Epithelial cell of prostate (primary cell): ENCODE results near the gene SVEP1.
"Not testable (repeated sequence)": the region's sequence is repeated elsewhere in the genome, so short reads cannot be mapped to it uniquely, and the experiment has no call there.

Experiments used
- DNase-seq: peaks from one replicate; pipeline ENCODE4 v3.0.0-alpha.2; 2011; ENCODE audit warnings: low read depth, low spot score
- H3K27ac ChIP-seq: fragments of 450-650 bp; 2 replicates; pipeline ENCODE4 v1.5.1; 2017; ENCODE audit warnings: mild to moderate bottlenecking

The SVEP1 gene

GRCh38 chr9:110455860-110456259 lies 123.7 kb downstream of the SVEP1 start:
- DNase-seq = no peak
- H3K27ac ChIP-seq = no peak overlapping the region

GRCh38 chr9:110452227-110452801 lies 127.2 kb downstream of the SVEP1 start:
- no peak overlapping the region for H3K27ac ChIP-seq
- DNase-seq = no peak

- DNase-seq = no peak
- no peak overlapping the region for H3K27ac ChIP-seq
These were observed 127.8 kb downstream of the SVEP1 start for GRCh38 chr9:110451726-110452125.

- DNase-seq = no peak
- no peak overlapping the region for H3K27ac ChIP-seq
These were observed 132.1 kb downstream of the SVEP1 start for GRCh38 chr9:110447476-110447875.

- H3K27ac ChIP-seq = no peak overlapping the region
- no peak for DNase-seq
These were observed 133.4 kb downstream of the SVEP1 start for GRCh38 chr9:110446171-110446570.

- no peak overlapping the region for H3K27ac ChIP-seq
- no peak for DNase-seq
These were observed 134.6 kb downstream of the SVEP1 start for GRCh38 chr9:110444911-110445310.

GRCh38 chr9:110443866-110444220 lies 135.7 kb downstream of the SVEP1 start:
- no peak for DNase-seq
- peak overlapping the region; percentile 10 for H3K27ac ChIP-seq

- no peak for DNase-seq
These were observed 136.2 kb downstream of the SVEP1 start for GRCh38 chr9:110443146-110443865.

GRCh38 chr9:110440796-110441195 lies 138.7 kb downstream of the SVEP1 start:
- DNase-seq = no peak
- no peak overlapping the region for H3K27ac ChIP-seq

More at GRCh38 chr9:110443146-110443865, 136.2 kb downstream of the SVEP1 start:
- peak overlapping the region; percentile 10 for H3K27ac ChIP-seq

- H3K27ac ChIP-seq = no peak overlapping the region
- no peak for DNase-seq
These were observed 139.4 kb downstream of the SVEP1 start for GRCh38 chr9:110440172-110440571.

GRCh38 chr9:110432253-110432652 lies 147.3 kb downstream of the SVEP1 start:
- DNase-seq = no peak
- no peak overlapping the region for H3K27ac ChIP-seq

- DNase-seq = no peak
- H3K27ac ChIP-seq = no peak overlapping the region
These were observed 150.1 kb downstream of the SVEP1 start for GRCh38 chr9:110429453-110429852.

GRCh38 chr9:110427497-110428104 lies 151.9 kb downstream of the SVEP1 start:
- H3K27ac ChIP-seq = no peak overlapping the region
- DNase-seq = no peak

GRCh38 chr9:110426052-110426709 lies 153.4 kb downstream of the SVEP1 start:
- H3K27ac ChIP-seq = no peak overlapping the region
- DNase-seq = no peak

- H3K27ac ChIP-seq = no peak overlapping the region
- no peak for DNase-seq
These were observed 165.1 kb downstream of the SVEP1 start for GRCh38 chr9:110414471-110414870.

- DNase-seq = no peak
- H3K27ac ChIP-seq = no peak overlapping the region
These were observed 168.6 kb downstream of the SVEP1 start for GRCh38 chr9:110410961-110411360.

- no peak for DNase-seq
- no peak overlapping the region for H3K27ac ChIP-seq
These were observed 170.9 kb downstream of the SVEP1 start for GRCh38 chr9:110408598-110408997.

- DNase-seq = no peak
- no peak overlapping the region for H3K27ac ChIP-seq
These were observed 173.6 kb downstream of the SVEP1 start for GRCh38 chr9:110405858-110406443.

- no peak overlapping the region for H3K27ac ChIP-seq
- DNase-seq = no peak
These were observed 175.1 kb downstream of the SVEP1 start for GRCh38 chr9:110404473-110404872.

GRCh38 chr9:110399983-110400382 lies 179.6 kb downstream of the SVEP1 start:
- DNase-seq = peak; percentile 44

GRCh38 chr9:110398992-110399391 lies 180.5 kb downstream of the SVEP1 start:
- not testable (repeated sequence) for DNase-seq, H3K27ac ChIP-seq

More at GRCh38 chr9:110399983-110400382, 179.6 kb downstream of the SVEP1 start:
- H3K27ac ChIP-seq = no peak overlapping the region
